ENCODE measurements around the gene VPS13D. TPM values are rescaled to one million over a fixed set of nuclear protein-coding genes. Genes with fewer than 3 reads are reported as not detected.

Gene VPS13D
- total and polyA plus RNA-seq, 4 donors, result 10.2 to 68.3 (median 12.6) TPM

DNA sequence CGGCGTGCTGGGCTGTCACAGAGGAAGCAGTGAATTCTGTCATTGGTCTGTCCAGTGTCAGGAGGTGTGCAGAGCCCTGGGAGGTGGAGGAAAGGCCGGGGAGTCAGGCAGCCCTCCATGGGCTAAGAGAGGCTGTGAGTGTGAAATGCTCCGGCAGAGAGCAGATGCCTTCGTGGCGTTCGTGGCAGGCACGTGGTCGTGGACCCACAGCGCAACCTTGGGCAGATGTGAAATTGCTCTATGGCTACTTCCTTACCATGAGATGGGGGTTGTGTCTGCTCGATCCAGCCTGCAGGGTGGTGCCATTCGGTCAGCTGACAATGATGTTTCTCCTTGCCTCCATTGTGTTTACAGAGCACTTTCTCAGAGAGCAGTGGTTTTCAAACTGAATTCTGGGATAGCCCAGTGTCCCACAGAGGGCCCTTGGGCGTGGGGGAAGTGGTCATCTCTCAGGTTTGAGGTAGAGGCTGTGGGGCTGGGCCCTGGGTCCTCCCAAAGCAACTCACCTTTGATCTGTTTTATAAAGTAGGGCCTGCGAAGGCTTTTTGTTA is 35.1 kb upstream of the VPS13D start:
- H3K27ac ChIP-seq (ENCODE audit: low read depth in 1 of 2, low read length in 2 of 2), result no peak overlapping the region
- no peak overlapping the region for H3K4me3 ChIP-seq (ENCODE audit: low read depth in 1 of 3, low read length in 3 of 3)
- TF ChIP-seq, protein P1, sequence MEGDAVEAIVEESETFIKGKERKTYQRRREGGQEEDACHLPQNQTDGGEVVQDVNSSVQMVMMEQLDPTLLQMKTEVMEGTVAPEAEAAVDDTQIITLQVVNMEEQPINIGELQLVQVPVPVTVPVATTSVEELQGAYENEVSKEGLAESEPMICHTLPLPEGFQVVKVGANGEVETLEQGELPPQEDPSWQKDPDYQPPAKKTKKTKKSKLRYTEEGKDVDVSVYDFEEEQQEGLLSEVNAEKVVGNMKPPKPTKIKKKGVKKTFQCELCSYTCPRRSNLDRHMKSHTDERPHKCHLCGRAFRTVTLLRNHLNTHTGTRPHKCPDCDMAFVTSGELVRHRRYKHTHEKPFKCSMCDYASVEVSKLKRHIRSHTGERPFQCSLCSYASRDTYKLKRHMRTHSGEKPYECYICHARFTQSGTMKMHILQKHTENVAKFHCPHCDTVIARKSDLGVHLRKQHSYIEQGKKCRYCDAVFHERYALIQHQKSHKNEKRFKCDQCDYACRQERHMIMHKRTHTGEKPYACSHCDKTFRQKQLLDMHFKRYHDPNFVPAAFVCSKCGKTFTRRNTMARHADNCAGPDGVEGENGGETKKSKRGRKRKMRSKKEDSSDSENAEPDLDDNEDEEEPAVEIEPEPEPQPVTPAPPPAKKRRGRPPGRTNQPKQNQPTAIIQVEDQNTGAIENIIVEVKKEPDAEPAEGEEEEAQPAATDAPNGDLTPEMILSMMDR (IDR thresholded peaks at IDR 0.05; ENCODE audit: low read depth, low read length, missing input control), result no peak
- TF ChIP-seq, protein P2, sequence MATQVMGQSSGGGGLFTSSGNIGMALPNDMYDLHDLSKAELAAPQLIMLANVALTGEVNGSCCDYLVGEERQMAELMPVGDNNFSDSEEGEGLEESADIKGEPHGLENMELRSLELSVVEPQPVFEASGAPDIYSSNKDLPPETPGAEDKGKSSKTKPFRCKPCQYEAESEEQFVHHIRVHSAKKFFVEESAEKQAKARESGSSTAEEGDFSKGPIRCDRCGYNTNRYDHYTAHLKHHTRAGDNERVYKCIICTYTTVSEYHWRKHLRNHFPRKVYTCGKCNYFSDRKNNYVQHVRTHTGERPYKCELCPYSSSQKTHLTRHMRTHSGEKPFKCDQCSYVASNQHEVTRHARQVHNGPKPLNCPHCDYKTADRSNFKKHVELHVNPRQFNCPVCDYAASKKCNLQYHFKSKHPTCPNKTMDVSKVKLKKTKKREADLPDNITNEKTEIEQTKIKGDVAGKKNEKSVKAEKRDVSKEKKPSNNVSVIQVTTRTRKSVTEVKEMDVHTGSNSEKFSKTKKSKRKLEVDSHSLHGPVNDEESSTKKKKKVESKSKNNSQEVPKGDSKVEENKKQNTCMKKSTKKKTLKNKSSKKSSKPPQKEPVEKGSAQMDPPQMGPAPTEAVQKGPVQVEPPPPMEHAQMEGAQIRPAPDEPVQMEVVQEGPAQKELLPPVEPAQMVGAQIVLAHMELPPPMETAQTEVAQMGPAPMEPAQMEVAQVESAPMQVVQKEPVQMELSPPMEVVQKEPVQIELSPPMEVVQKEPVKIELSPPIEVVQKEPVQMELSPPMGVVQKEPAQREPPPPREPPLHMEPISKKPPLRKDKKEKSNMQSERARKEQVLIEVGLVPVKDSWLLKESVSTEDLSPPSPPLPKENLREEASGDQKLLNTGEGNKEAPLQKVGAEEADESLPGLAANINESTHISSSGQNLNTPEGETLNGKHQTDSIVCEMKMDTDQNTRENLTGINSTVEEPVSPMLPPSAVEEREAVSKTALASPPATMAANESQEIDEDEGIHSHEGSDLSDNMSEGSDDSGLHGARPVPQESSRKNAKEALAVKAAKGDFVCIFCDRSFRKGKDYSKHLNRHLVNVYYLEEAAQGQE (IDR thresholded peaks at IDR 0.05), result no peak
- TF ChIP-seq EGR1 (IDR thresholded peaks at IDR 0.05; ENCODE audit: low read depth in 2 of 2), result no peak
- no peak for TF ChIP-seq TAF1 (conservative IDR thresholded peaks at IDR 0.05)
- TF ChIP-seq HNF4A (conservative IDR thresholded peaks at IDR 0.05), result no peak
- TF ChIP-seq YY1 (IDR thresholded peaks at IDR 0.05), result no peak
- no peak for TF ChIP-seq HNF4G (IDR thresholded peaks at IDR 0.05)
- no peak for TF ChIP-seq NR2F2 (IDR thresholded peaks at IDR 0.05)
- TF ChIP-seq GABPA (IDR thresholded peaks at IDR 0.05 in 1 of 2, conservative IDR thresholded peaks at IDR 0.05 in 1 of 2), result no peak
- TF ChIP-seq RXRA (IDR thresholded peaks at IDR 0.05), result no peak
- no peak for TF ChIP-seq JUND (IDR thresholded peaks at IDR 0.05)
- TF ChIP-seq SP1 (IDR thresholded peaks at IDR 0.05), result no peak
- TF ChIP-seq, protein P3, sequence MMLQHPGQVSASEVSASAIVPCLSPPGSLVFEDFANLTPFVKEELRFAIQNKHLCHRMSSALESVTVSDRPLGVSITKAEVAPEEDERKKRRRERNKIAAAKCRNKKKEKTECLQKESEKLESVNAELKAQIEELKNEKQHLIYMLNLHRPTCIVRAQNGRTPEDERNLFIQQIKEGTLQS (IDR thresholded peaks at IDR 0.05), result no peak
- TF ChIP-seq FOXA1 (IDR thresholded peaks at IDR 0.05), result no peak
- TF ChIP-seq RAD21 (IDR thresholded peaks at IDR 0.05), result no peak
- DNase-seq (ENCODE audit: low spot score), result no peak
- WGBS, result 83% methylated on average over 14 of the region's 14 CpGs
- H3K27me3 ChIP-seq (ENCODE audit: control insufficient read depth in 4 of 4, insufficient read depth in 4 of 4, low read length in 3 of 4), result no peaks in the 10 kb centered on the region
- H3K9ac ChIP-seq (ENCODE audit: low read depth in 1 of 2, low read length in 2 of 2), result no peak overlapping the region
- H3K4me1 ChIP-seq (ENCODE audit: control insufficient read depth in 4 of 4, insufficient read depth in 4 of 4, low read length in 3 of 4), result no peaks in the 10 kb centered on the region
- H3K9me3 ChIP-seq (ENCODE audit: control insufficient read depth in 4 of 4, low read length in 3 of 4), result no peaks in the 10 kb centered on the region
- peaks cover 13 to 53% (median 37%) of the 10 kb centered on the region in 4 donors for H3K36me3 ChIP-seq (ENCODE audit: control insufficient read depth in 4 of 4, insufficient read depth in 3 of 4, low read depth in 1 of 4, low read length in 3 of 4)

DNA sequence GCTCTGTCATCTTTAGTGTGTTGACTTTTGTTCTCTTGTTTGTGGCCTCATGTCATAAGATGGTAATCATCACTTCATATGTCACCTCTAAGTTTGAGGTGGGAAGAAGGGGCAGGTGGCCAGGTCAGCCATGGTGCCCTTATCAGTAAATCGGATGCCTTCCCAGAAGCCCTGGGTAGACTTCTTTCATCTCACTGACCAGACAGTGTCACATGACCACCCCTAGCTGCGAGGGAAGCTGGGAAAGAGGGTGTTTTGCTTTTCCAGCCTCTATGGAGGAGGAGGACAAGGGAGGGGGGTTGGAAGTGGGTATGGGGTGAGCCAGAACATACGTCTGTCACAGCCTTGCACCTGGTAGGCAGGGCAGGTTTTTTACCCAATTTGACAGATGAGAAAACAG is 34.4 kb upstream of the VPS13D start:
- DNase-seq (ENCODE audit: low spot score), result no peak
- TF ChIP-seq NR2F2 (IDR thresholded peaks at IDR 0.05) (no peak), SP1 (IDR thresholded peaks at IDR 0.05) (no peak), FOXA2 (IDR thresholded peaks at IDR 0.05) (no peak), EGR1 (IDR thresholded peaks at IDR 0.05; ENCODE audit: low read depth in 2 of 2) (no peak), RXRA (IDR thresholded peaks at IDR 0.05) (no peak), HNF4G (IDR thresholded peaks at IDR 0.05) (no peak), JUND (IDR thresholded peaks at IDR 0.05) (no peak), RAD21 (IDR thresholded peaks at IDR 0.05) (no peak), YY1 (IDR thresholded peaks at IDR 0.05) (no peak), HNF4A (conservative IDR thresholded peaks at IDR 0.05) (no peak)
- TF ChIP-seq, protein P3 (IDR thresholded peaks at IDR 0.05), result no peak
- TF ChIP-seq, protein P4, sequence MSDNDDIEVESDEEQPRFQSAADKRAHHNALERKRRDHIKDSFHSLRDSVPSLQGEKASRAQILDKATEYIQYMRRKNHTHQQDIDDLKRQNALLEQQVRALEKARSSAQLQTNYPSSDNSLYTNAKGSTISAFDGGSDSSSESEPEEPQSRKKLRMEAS (IDR thresholded peaks at IDR 0.05), result no peak
- TF ChIP-seq, protein P2 (IDR thresholded peaks at IDR 0.05), result no peak
- TF ChIP-seq, protein P1 (IDR thresholded peaks at IDR 0.05; ENCODE audit: low read depth, low read length, missing input control), result no peak

More for the DNA sequence above, 34.4 kb upstream of the VPS13D start:
- no peak overlapping the region for H3K9ac ChIP-seq (ENCODE audit: low read depth in 1 of 2, low read length in 2 of 2)
- WGBS, result 78% methylated on average over 3 of the region's 3 CpGs
- no peaks in the 10 kb centered on the region for H3K27me3 ChIP-seq (ENCODE audit: control insufficient read depth in 4 of 4, insufficient read depth in 4 of 4, low read length in 3 of 4)
- H3K4me3 ChIP-seq (ENCODE audit: low read depth in 1 of 3, low read length in 3 of 3), result no peak overlapping the region
- H3K9me3 ChIP-seq (ENCODE audit: control insufficient read depth in 4 of 4, low read length in 3 of 4), result no peaks in the 10 kb centered on the region
- H3K36me3 ChIP-seq (ENCODE audit: control insufficient read depth in 4 of 4, insufficient read depth in 3 of 4, low read depth in 1 of 4, low read length in 3 of 4), result peaks cover 13 to 53% (median 37%) of the 10 kb centered on the region in 4 donors
- no peaks in the 10 kb centered on the region for H3K4me1 ChIP-seq (ENCODE audit: control insufficient read depth in 4 of 4, insufficient read depth in 4 of 4, low read length in 3 of 4)
- no peak overlapping the region for H3K27ac ChIP-seq (ENCODE audit: low read depth in 1 of 2, low read length in 2 of 2)

Measured in liver (tissue), 9 donors.